GM18517 (cell line): Measurements from ENCODE around the gene ARL2.
A peak's percentile ranks its signal among the peaks of the same experiment; 100 is the strongest.

Experiments used
- ATAC-seq: cut with Tn5 transposase; IDR thresholded peaks from one replicate; pipeline ENCODE4 v1.9.1; 2021; ENCODE audit warnings: mild to moderate bottlenecking, moderate library complexity; ENCODE audit not compliant: unreplicated experiment

Gene ARL2

GRCh38 chr11:65043881-65044501 lies 30.0 kb downstream of the ARL2 start:
- ATAC-seq, result no peak

GRCh38 chr11:65045061-65045460 lies 31.1 kb downstream of the ARL2 start:
- no peak for ATAC-seq

DNA sequence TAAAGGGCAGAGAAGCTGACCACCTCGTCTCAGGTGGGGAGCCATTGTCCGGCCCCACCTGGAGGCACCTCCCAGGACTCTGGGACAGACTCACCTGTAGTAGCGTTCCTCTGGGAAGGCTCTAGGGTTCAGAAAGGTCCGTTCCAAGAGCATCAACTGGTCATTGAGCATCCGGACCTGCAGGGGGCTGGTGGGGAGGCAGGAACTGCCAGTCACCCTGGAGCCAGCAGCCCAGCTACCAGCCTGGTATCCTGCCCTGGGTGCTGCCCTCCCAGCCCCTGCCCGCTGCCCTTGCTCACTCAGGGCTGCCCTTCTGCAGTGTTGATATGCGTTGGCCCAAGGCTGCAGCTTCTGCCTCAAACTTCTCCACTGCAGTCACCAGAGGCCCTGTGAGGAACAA lies 31.8 kb downstream of the ARL2 start:
- ATAC-seq, result no peak

- no peak for ATAC-seq
These were observed 33.8 kb downstream of the ARL2 start for GRCh38 chr11:65047581-65048422.

- ATAC-seq, result no peak
These were observed 37.5 kb downstream of the ARL2 start for GRCh38 chr11:65051398-65051858.

- ATAC-seq, result no peak
These were observed 40.0 kb downstream of the ARL2 start for GRCh38 chr11:65053827-65054508.

GRCh38 chr11:65055538-65055937 lies 41.6 kb downstream of the ARL2 start:
- peak; percentile 52 for ATAC-seq

GRCh38 chr11:65056999-65057398 lies 43.0 kb downstream of the ARL2 start:
- no peak for ATAC-seq

DNA sequence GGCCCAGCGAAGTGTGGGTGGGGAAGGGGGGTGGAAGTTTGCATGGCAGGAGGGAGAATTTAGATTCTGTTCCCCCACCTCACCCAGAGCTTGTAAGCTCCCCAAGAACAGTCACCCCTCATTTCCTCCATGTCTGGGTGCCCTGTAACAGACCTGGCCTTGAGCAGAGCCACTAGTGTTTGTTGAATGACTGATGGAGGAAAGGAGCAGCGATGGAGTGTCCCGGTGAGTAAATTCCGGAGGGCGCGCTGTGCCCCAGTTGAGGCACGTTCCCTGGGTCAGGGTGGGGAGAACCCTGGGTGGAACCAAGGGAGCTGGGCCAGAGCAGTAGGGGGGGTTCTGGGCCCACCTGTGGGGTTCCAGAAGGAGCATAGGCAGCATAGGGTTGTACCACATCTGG lies 43.6 kb downstream of the ARL2 start:
- ATAC-seq, result no peak

DNA sequence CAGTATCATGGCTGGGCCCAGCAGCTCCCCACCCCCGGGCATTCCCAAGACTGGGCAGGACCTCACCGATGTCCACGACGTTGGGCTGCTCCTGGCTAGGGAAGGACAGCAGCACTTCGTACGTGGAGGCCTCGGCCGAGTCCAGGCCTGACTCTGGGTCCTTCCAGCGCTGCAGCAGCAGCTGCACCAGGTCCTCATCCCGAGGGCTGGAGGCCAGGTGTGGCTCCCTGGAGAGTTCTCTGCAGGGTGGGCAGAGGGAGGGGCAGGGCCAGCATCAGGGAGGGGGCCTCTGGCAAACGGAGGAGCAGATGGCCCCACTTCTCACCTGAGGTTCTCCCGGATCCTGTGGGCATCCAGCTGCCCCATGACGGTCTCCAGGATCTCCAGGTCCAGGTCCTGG lies 44.1 kb downstream of the ARL2 start:
- ATAC-seq, result no peak

- no peak for ATAC-seq
These were observed 44.6 kb downstream of the ARL2 start, which contains the start of gene NAALADL1 for GRCh38 chr11:65058419-65059054. Gene NAALADL1 (minus strand): TSS chr11:65058553. CDS start chr11:65058521, 32 bp downstream.

DNA sequence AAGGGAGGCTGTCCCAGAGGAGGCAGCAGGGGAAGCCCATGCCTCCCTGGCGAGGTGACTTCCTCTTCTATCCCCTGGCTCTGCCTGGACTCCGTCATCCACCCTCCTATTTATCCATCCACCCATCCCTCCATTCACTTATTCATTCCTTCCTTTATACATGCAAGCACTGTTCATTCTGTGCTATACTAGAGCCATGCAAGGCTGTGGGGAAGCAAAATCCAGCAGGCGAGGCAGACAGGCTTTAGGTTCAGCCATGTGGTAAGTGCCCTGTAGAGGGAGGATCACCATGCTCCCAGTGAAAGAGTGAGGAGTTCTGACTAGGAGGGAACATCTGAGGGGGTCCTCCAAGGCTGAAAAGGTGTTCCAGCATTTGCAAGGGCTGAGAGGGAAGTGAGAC lies 45.6 kb downstream of the ARL2 start:
- no peak for ATAC-seq

DNA sequence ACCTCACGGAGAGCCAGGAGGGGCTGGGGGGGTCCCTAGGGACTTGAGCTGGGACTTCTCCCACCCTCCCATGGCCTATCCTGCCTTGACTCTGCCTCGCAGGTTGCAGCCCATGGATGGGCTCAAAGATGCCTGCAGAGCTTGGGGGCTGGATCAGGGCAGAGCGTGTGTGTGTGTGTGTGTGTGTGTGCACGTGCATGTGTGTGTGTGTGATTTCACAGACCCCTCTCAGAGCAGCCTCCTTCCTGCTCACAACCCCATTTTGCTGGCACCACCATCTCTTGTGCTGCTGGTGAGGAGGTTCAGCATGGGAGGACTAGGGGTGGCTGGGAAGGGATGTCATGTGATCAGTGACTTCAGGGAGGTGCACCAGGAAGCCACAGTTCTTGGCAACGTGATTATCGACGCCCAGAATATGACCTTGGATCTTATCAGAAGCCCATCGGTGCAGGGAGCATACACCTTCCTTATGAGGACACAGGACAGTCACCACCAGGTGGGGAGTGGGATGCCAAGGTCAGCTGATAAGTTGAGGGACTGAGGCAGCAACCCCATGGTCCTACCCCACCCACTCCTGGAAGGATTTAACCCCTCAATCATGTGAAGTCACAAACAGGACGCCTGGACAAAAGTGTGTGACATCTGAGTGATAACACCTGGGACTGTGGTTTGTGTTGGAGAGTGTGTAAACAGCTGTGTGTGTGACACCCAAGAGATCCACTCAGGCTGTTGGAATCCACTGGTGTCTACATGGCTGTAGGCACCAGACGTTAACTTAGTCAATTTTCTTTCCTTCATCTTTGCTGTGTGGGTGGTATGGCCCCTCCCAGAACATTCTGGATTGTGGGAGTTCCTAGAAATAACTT lies 46.2 kb downstream of the ARL2 start:
- no peak for ATAC-seq

DNA sequence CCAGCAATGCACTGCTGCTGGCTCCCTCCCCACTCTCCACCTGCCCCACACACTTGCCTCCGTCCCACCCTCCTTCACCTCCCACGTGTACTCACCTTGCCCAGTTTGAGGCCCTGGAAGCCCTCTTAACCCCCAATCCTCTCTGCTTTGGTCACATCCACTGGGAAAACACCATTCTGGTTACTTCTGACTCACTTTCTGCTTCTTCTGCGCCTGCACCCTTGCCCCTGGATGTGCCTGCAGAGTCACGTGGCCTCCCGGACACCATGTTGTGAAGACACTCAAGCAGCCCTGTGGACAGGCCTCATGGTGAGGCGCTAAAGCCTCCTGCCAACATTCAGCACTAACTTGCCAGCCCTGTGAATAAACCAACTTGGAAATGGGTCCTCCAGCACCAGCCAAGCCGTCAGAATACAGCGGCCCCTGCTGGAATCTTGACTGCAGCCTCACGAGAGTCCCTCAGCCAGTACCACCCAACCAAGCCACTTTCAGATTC lies 47.0 kb downstream of the ARL2 start:
- no peak for ATAC-seq

- ATAC-seq, result no peak
These were observed 49.6 kb downstream of the ARL2 start for GRCh38 chr11:65063532-65063931.

DNA sequence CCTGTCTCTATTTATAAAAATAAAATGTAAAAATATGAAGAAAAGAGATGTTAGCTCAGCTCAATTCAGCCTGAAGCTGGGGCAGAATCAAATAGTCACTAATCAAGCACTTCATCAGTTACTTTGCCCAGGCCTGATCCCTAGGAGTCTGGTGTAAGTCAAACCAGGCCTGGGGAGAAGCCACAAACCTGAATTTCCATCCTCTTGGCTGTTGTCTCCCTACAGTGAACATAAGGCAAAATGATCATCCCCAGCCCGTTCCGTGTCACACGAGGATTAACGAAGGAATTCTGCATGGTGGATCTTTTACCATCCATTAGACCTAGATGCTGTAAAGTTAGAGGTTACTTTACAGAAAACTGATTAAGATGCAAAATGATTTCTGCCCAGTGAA lies 50.9 kb downstream of the ARL2 start:
- no peak for ATAC-seq

DNA sequence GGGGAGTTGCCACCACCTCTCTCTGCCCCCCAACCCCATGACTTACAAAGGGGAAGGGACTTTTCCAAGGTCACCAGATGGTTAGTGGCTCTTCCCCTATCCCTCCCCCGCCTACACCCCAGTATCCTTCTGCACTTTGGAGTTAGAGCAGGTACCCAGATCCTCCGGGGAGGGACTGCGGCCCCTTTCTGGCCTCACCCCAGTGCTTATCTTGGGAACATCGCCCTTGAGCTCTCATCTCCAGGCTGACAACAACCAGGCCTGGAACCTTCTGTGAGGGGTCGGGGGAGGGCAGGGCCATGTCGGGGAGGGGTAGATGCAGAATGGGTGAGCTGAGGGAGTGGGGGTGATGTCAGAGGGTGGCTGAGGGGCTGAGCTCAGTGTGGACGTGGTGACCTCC lies 51.9 kb downstream of the ARL2 start:
- no peak for ATAC-seq

- no peak for ATAC-seq
These were observed 52.4 kb downstream of the ARL2 start for GRCh38 chr11:65066315-65066714.

GRCh38 chr11:65066805-65067291 lies 52.9 kb downstream of the ARL2 start:
- ATAC-seq, result no peak

DNA sequence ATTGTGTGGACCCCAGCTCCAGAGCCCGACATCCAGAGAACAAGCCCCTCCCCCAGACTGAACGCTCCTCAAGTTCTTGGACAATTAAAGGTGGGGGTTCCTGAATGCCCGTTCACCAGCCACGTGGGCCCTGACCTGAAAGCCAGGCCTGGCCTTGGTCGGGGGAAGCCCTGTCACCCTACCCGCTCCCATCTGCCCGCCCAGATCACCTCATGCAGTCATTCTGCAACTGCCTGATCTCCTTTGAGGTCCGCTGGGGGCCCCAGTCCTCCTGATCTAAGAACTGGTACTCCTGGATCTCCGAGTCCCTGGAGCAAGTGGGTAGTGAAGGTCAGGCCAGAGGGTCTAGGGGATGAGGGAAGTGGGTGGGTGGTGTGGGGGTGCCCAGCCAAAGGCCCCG lies 53.5 kb downstream of the ARL2 start:
- no peak for ATAC-seq
